Kidney epithelial cell (primary cell): ENCODE results near the gene SERPIND1. TPM values are rescaled to one million over a fixed set of nuclear protein-coding genes. Genes with fewer than 3 reads are reported as not detected.

ENCODE experiments used
- DNase-seq: peaks from one replicate; pipeline ENCODE4 v3.0.0-alpha.2; 2010; ENCODE audit warnings: low read depth
- H3K27me3 ChIP-seq: 2 replicates; pipeline ENCODE4 v1.6.0; 2011; ENCODE audit warnings: low read length; ENCODE audit not compliant: control insufficient read depth, insufficient read depth
- H3K36me3 ChIP-seq: 2 replicates; pipeline ENCODE4 v1.5.1; 2011; ENCODE audit warnings: low read length; ENCODE audit not compliant: control insufficient read depth, insufficient read depth
- H3K4me3 ChIP-seq: 2 replicates; pipeline ENCODE4 v1.5.1; 2011; ENCODE audit warnings: low read depth, mild to moderate bottlenecking, control low read depth, low read length
- CTCF ChIP-seq: IDR thresholded peaks from 2 replicates; pipeline ENCODE4 v1.5.1; 2011; ENCODE audit warnings: mild to moderate bottlenecking, moderate library complexity, low read length, control low read depth, inconsistent platforms; ENCODE audit not compliant: insufficient read depth, poor library complexity, severe bottlenecking
- total RNA-seq: library from RNA; depleted of rRNA; stranded (reverse); fragments of >200 nt; gene quantifications from 2 replicates; pipeline ENCODE4 v1.2.3, GENCODE V29; 2015

The SERPIND1 gene
- total RNA-seq, 1 donor from 2014 or later = not detected

GRCh38 chr22:20792966-20793728 lies 19.2 kb downstream of the SERPIND1 start:
- DNase-seq = no peak
- Histone ChIP-seq H3K27me3 (no peaks in the 10 kb centered on the region), H3K4me3 (no peak overlapping the region), H3K36me3 (peaks cover 2% of the 10 kb centered on the region)
- TF ChIP-seq CTCF = no peak

- Histone ChIP-seq H3K36me3 (peaks cover 2% of the 10 kb centered on the region), H3K4me3 (no peak overlapping the region), H3K27me3 (no peaks in the 10 kb centered on the region)
- no peak for DNase-seq
- no peak for TF ChIP-seq CTCF
Measured at GRCh38 chr22:20793748-20794649, 20.1 kb downstream of the SERPIND1 start.

GRCh38 chr22:20794650-20795413 lies 20.9 kb downstream of the SERPIND1 start:
- no peaks in the 10 kb centered on the region for H3K27me3 ChIP-seq
- DNase-seq = no peak
- TF ChIP-seq CTCF = no peak
- no peak overlapping the region for H3K4me3 ChIP-seq
- H3K36me3 ChIP-seq = peaks cover 2% of the 10 kb centered on the region

- Histone ChIP-seq H3K36me3 (peaks cover 2% of the 10 kb centered on the region), H3K4me3 (no peak overlapping the region), H3K27me3 (no peaks in the 10 kb centered on the region)
- TF ChIP-seq CTCF = no peak
- DNase-seq = no peak
Measured at GRCh38 chr22:20796731-20797130, 22.8 kb downstream of the SERPIND1 start.

GRCh38 chr22:20798218-20798617 lies 24.3 kb downstream of the SERPIND1 start:
- no peak for DNase-seq
- H3K4me3 ChIP-seq = no peak overlapping the region
- H3K27me3 ChIP-seq = no peaks in the 10 kb centered on the region
- H3K36me3 ChIP-seq = no peaks in the 10 kb centered on the region
- TF ChIP-seq CTCF = no peak
